ENCODE data around the gene RAB11FIP4.

RAB11FIP4 gene

DNA sequence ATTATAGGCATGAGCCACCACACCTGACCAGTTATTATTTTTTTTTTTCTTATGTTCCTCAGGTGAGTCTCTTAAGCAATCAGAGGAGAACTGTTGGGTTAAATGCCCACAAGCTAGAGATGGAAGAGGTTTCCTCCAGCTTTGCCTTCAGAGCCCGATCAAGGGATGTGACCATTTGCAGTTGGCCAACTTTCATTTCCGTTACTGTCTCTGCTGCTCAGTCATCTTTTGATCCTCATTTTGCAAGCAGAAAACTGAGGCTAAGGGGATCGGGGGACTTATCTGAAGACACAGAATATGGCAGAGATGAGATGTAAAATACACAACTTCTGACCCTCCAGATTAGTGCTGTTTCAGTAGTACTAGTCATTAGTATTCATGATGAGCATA is 188.8 kb downstream of the RAB11FIP4 start:
- Histone ChIP-seq H3K27ac (peak overlapping the region; percentile 78 to 92), H3K4me3 (peak overlapping the region; percentile 60)
- TF ChIP-seq, protein P1, sequence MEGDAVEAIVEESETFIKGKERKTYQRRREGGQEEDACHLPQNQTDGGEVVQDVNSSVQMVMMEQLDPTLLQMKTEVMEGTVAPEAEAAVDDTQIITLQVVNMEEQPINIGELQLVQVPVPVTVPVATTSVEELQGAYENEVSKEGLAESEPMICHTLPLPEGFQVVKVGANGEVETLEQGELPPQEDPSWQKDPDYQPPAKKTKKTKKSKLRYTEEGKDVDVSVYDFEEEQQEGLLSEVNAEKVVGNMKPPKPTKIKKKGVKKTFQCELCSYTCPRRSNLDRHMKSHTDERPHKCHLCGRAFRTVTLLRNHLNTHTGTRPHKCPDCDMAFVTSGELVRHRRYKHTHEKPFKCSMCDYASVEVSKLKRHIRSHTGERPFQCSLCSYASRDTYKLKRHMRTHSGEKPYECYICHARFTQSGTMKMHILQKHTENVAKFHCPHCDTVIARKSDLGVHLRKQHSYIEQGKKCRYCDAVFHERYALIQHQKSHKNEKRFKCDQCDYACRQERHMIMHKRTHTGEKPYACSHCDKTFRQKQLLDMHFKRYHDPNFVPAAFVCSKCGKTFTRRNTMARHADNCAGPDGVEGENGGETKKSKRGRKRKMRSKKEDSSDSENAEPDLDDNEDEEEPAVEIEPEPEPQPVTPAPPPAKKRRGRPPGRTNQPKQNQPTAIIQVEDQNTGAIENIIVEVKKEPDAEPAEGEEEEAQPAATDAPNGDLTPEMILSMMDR (IDR thresholded peaks at IDR 0.05): no peak
- DNase-seq (ENCODE audit: low spot score): no peak

DNA sequence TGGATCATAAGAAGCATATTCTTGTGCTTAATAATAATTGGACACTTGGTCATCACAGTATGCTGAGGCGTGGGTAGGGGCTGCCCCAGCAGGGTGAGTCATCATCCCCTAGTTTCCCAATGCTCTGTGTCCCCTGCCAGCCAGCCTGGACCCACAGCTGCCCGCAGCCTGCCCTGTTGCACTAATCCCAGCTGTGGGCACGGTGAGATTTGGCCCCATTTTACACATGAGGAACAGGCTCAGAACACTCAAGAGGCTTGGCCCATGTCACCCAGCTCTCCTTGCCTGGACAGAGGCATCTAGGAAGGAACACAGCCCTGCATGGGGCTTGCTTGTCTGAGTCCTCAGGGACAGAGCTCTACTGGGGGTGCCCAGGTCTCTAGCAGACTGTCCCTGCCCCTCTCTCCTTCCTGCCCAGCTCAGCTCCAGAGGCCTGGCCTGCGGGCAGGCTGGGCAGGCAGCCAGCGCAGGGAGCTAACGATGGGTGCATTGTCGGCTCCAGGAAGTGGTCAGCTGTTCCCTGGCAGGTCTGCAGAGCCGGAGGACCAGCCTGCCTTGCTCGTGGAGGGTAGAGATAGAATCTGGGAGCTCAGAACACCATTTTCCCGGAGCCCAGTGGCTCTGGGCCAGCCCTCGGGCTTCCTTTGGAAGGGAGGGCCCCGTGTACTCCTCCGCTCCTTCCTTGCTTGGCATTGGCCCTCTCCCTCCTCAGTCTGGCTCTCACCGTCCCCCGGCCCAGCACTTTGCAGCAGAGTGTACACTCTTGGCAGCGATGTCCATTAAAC is 189.4 kb downstream of the RAB11FIP4 start:
- Histone ChIP-seq H3K4me3 (peak overlapping the region; percentile 60), H3K27ac (peak overlapping the region; percentile 78 to 92)
- TF ChIP-seq, protein P1 (IDR thresholded peaks at IDR 0.05): no peak
- DNase-seq (ENCODE audit: low spot score): peak; percentile 89

DNA sequence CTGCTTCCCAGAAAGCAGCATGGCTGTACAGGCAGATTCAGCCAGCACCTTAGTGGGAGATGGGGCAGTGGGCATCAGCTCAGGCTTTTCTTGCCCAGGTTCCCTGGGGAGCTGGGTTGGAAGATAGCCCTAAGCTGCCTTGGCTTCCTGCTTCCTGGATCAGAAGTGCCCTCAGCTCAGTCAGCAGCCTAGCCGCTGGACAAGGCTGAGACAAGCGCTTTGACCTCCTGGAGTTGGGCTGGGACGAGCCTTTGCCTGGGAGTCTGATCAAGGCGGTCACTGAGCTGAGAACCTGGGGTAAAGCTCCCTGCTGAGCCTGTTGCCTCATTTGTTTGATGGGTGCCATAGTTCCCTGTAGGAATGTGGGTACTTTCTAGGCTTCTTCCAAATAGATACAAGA is 190.0 kb downstream of the RAB11FIP4 start:
- DNase-seq (ENCODE audit: low spot score): peak; percentile 84
- Histone ChIP-seq H3K4me3 (peak overlapping the region; percentile 60), H3K27ac (peak overlapping the region; percentile 78 to 92)
- TF ChIP-seq, protein P1 (IDR thresholded peaks at IDR 0.05): no peak

DNA sequence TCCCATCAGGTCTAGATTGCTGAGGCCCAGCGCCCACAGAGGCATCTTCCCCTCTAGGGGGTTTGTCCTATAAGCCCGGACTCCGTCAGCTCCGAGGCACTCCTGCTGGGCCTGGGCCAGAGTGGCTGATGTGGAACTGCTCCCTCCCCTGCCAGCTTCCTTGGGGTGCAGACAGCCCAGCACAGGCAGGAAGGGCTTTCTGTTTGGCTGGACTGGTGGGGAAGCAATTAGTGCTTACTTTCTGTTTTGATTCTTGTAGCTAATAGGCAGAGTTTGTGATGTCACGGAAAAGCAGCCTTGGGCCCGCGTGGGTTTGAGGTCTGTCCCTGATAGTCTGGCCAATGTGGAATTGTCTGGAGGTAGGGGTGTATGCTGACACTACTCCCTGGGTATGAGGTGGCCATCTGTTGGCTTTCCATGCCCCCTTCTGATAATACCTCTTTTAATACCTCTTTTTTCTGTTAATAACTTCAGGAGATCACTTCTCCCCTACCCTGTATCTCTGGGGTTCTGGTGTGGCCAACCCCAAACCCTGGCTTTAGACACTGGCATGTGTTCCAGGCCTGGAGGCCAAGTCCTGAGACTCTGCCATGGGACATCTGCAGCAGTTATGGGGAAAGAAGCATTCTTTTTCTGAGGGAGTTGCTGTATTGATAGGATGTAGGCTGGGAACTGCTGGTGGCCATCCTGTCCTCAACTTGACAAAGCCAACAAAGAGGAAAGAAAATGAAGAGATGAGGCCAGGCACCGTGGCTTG is 190.9 kb downstream of the RAB11FIP4 start:
- Histone ChIP-seq H3K27ac (peak overlapping the region; percentile 78 to 92), H3K4me3 (peak overlapping the region; percentile 60)
- TF ChIP-seq, protein P1 (IDR thresholded peaks at IDR 0.05): no peak
- peak; percentile 47 for DNase-seq (ENCODE audit: low spot score)

DNA sequence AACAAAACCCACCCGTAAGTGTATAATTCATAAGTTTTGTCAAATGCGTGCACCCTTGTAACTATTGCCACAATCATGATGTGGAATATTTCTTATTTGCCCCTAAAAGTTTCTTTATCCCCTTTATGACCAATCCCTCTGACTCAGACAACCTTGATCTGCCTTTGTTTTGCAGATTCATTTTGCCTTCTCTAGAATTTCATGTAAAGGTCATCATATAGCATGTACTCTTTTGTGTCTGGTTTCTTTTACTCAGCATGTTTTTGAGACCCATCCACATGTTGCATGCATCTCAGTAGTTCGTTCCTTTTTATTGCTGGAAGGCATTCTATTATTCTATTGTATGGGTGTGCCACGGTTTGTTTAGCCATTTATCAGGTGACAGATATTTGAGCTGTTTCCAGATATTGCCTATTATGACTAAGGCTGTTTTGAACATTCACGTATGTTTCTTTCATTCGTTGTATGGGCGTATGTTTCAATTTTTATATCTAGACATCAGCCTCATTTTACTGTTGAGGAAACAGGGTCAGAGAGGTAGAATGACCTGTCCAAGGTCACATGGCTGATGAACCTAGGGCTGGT is 192.4 kb downstream of the RAB11FIP4 start:
- H3K27ac ChIP-seq: no peak overlapping the region
- DNase-seq (ENCODE audit: low spot score): no peak
- no peak overlapping the region for H3K4me3 ChIP-seq
- TF ChIP-seq, protein P1 (IDR thresholded peaks at IDR 0.05): no peak

DNA sequence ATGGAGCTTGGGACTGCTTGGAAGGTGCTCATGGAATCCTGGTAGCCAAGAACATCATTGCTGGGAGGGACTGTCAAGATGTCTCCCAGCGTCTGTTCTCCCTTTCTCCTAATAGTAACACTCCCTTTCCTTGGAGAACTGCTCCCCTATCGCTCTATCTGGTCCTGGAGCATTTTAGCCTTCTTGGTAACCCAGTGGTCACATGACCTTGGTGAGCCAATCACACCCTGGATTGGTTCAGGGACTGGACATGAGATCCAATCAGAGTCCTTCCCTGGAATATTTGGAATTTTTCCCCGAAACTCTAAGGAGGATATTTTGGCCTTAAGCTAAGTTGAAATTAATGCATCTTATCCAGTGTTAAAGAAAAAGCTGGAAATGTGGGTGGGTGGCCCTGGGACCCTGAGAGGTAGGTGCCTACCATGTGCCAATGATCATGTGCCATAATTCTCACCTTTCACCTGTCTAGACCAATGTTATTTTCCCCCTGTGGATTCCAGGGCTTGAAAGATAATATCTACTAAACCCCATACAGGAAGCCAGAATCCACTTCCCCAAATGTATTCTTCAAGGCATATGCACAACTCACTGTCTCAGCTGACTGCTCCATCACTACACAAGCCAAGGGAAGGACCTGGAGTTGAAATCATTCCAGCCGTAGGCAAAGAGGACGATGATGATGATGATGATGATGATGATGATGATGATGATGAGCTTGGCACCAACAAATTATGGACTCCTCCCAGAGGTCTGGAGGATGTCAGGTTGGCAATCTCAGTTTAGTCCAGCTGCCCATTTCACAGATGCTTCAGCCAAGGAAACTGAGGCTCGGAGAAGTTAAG is 193.2 kb downstream of the RAB11FIP4 start:
- H3K4me3 ChIP-seq: no peak overlapping the region

More for the DNA sequence above, 193.2 kb downstream of the RAB11FIP4 start:
- TF ChIP-seq, protein P1 (IDR thresholded peaks at IDR 0.05): no peak
- DNase-seq (ENCODE audit: low spot score): no peak
- no peak overlapping the region for H3K27ac ChIP-seq

All from coronary artery (tissue), 2 donors.